ENCODE results near the gene FEM1B.
A peak's percentile ranks its signal among the peaks of the same experiment; 100 is the strongest.

FEM1B gene

GRCh38 chr15:68339481-68339880 lies 61.9 kb downstream of the FEM1B start:
- no peak overlapping the region for H3K4me3 ChIP-seq (ENCODE audit: low read length)
- TF ChIP-seq CTCF (IDR thresholded peaks at IDR 0.05; ENCODE audit: insufficient read depth, low read depth, low read length, missing control alignments), result no peak
- DNase-seq (ENCODE audit: low read depth), result no peak

- no peak for DNase-seq (ENCODE audit: low read depth)
- no peak overlapping the region for H3K4me3 ChIP-seq (ENCODE audit: low read length)
- TF ChIP-seq CTCF (IDR thresholded peaks at IDR 0.05; ENCODE audit: insufficient read depth, low read depth, low read length, missing control alignments), result no peak
These were observed 63.5 kb downstream of the FEM1B start for GRCh38 chr15:68340726-68341671.

GRCh38 chr15:68341760-68342725 lies 64.5 kb downstream of the FEM1B start:
- no peak for DNase-seq (ENCODE audit: low read depth)
- no peak overlapping the region for H3K4me3 ChIP-seq (ENCODE audit: low read length)
- TF ChIP-seq CTCF (IDR thresholded peaks at IDR 0.05; ENCODE audit: insufficient read depth, low read depth, low read length, missing control alignments), result no peak

- no peak for DNase-seq (ENCODE audit: low read depth)
- no peak overlapping the region for H3K4me3 ChIP-seq (ENCODE audit: low read length)
- no peak for TF ChIP-seq CTCF (IDR thresholded peaks at IDR 0.05; ENCODE audit: insufficient read depth, low read depth, low read length, missing control alignments)
These were observed 66.2 kb downstream of the FEM1B start for GRCh38 chr15:68343579-68344225.

- DNase-seq (ENCODE audit: low read depth), result peak; percentile 49
- H3K4me3 ChIP-seq (ENCODE audit: low read length), result no peak overlapping the region
- TF ChIP-seq CTCF (IDR thresholded peaks at IDR 0.05; ENCODE audit: insufficient read depth, low read depth, low read length, missing control alignments), result no peak
These were observed 67.1 kb downstream of the FEM1B start for GRCh38 chr15:68344600-68344999.
